ENCODE measurements around the gene NRG3.

The NRG3 gene

GRCh38 chr10:82529062-82529461 lies 654.1 kb downstream of the NRG3 start:
- ChIA-PET CTCF (interaction anchor here (0.5 kb wide), 1 partner anchor 17 kb away, joined by 3 read pairs; no protein-coding TSS in a partner anchor), POLR2A (no interaction called here)
- H3K4me1 ChIP-seq (ENCODE audit: control insufficient read depth, insufficient read depth, low read length) = peaks cover 3% of the 10 kb centered on the region; the same call in 1 of the 2 replicates
- TF ChIP-seq ZNF561 (tag by site-specific recombination; IDR thresholded peaks at IDR 0.05; ENCODE audit: borderline replicate concordance) (no peak), ZNF112 (tag by site-specific recombination; IDR thresholded peaks at IDR 0.05) (no peak), ZFP41 (tag by site-specific recombination; IDR thresholded peaks at IDR 0.05; ENCODE audit: borderline replicate concordance) (no peak), ZNF544 (tag by site-specific recombination; IDR thresholded peaks at IDR 0.05) (no peak), ZSCAN30 (tag by site-specific recombination; IDR thresholded peaks at IDR 0.05) (no peak), ZNF596 (tag by site-specific recombination; IDR thresholded peaks at IDR 0.05) (no peak), ZBTB7A (tag by site-specific recombination; IDR thresholded peaks at IDR 0.05; ENCODE audit: low read depth) (no peak), ZBTB8A (tag by site-specific recombination; IDR thresholded peaks at IDR 0.05) (no peak), SALL2 (tag by site-specific recombination; IDR thresholded peaks at IDR 0.05; ENCODE audit: borderline replicate concordance) (no peak), ZNF473 (tag by site-specific recombination; IDR thresholded peaks at IDR 0.05) (no peak), ZNF37A (tag by site-specific recombination; IDR thresholded peaks at IDR 0.05) (no peak), SP3 (tag by site-specific recombination; IDR thresholded peaks at IDR 0.05) (no peak)
- TF ChIP-seq, protein P1, sequence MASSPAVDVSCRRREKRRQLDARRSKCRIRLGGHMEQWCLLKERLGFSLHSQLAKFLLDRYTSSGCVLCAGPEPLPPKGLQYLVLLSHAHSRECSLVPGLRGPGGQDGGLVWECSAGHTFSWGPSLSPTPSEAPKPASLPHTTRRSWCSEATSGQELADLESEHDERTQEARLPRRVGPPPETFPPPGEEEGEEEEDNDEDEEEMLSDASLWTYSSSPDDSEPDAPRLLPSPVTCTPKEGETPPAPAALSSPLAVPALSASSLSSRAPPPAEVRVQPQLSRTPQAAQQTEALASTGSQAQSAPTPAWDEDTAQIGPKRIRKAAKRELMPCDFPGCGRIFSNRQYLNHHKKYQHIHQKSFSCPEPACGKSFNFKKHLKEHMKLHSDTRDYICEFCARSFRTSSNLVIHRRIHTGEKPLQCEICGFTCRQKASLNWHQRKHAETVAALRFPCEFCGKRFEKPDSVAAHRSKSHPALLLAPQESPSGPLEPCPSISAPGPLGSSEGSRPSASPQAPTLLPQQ (tag by site-specific recombination; IDR thresholded peaks at IDR 0.05) = no peak
- TF ChIP-seq, protein P2, sequence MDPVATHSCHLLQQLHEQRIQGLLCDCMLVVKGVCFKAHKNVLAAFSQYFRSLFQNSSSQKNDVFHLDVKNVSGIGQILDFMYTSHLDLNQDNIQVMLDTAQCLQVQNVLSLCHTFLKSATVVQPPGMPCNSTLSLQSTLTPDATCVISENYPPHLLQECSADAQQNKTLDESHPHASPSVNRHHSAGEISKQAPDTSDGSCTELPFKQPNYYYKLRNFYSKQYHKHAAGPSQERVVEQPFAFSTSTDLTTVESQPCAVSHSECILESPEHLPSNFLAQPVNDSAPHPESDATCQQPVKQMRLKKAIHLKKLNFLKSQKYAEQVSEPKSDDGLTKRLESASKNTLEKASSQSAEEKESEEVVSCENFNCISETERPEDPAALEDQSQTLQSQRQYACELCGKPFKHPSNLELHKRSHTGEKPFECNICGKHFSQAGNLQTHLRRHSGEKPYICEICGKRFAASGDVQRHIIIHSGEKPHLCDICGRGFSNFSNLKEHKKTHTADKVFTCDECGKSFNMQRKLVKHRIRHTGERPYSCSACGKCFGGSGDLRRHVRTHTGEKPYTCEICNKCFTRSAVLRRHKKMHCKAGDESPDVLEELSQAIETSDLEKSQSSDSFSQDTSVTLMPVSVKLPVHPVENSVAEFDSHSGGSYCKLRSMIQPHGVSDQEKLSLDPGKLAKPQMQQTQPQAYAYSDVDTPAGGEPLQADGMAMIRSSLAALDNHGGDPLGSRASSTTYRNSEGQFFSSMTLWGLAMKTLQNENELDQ (tag by site-specific recombination; IDR thresholded peaks at IDR 0.05; ENCODE audit: low read depth) = no peak
- TF ChIP-seq, protein P3, sequence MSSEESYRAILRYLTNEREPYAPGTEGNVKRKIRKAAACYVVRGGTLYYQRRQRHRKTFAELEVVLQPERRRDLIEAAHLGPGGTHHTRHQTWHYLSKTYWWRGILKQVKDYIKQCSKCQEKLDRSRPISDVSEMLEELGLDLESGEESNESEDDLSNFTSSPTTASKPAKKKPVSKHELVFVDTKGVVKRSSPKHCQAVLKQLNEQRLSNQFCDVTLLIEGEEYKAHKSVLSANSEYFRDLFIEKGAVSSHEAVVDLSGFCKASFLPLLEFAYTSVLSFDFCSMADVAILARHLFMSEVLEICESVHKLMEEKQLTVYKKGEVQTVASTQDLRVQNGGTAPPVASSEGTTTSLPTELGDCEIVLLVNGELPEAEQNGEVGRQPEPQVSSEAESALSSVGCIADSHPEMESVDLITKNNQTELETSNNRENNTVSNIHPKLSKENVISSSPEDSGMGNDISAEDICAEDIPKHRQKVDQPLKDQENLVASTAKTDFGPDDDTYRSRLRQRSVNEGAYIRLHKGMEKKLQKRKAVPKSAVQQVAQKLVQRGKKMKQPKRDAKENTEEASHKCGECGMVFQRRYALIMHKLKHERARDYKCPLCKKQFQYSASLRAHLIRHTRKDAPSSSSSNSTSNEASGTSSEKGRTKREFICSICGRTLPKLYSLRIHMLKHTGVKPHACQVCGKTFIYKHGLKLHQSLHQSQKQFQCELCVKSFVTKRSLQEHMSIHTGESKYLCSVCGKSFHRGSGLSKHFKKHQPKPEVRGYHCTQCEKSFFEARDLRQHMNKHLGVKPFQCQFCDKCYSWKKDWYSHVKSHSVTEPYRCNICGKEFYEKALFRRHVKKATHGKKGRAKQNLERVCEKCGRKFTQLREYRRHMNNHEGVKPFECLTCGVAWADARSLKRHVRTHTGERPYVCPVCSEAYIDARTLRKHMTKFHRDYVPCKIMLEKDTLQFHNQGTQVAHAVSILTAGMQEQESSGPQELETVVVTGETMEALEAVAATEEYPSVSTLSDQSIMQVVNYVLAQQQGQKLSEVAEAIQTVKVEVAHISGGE (tag by site-specific recombination; conservative IDR thresholded peaks at IDR 0.05; ENCODE audit: low read depth) = no peak
- no peaks in the 10 kb centered on the region for H3K9me3 ChIP-seq (ENCODE audit: control insufficient read depth, insufficient read depth, low read depth, low read length)
- H3K27ac ChIP-seq (ENCODE audit: extremely low read depth, low read depth, low read length) = no peak overlapping the region
- H3K4me3 ChIP-seq (ENCODE audit: low read depth, low read length) = no peak overlapping the region
- H3K36me3 ChIP-seq (ENCODE audit: control insufficient read depth in 2 of 2, insufficient read depth in 1 of 2, low read length in 2 of 2) = no peaks in the 10 kb centered on the region

- Histone ChIP-seq H3K27ac (ENCODE audit: extremely low read depth, low read depth, low read length) (no peak overlapping the region), H3K9me3 (ENCODE audit: control insufficient read depth, insufficient read depth, low read depth, low read length) (no peaks in the 10 kb centered on the region), H3K4me1 (ENCODE audit: control insufficient read depth, insufficient read depth, low read length) (no peaks in the 10 kb centered on the region), H3K4me3 (ENCODE audit: low read depth, low read length) (no peak overlapping the region), H3K36me3 (ENCODE audit: control insufficient read depth in 2 of 2, insufficient read depth in 1 of 2, low read length in 2 of 2) (no peaks in the 10 kb centered on the region)
- TF ChIP-seq ZNF274 (IDR thresholded peaks at IDR 0.05; ENCODE audit: low read length) (no peak), ZNF274 (tag by site-specific recombination; IDR thresholded peaks at IDR 0.05; ENCODE audit: borderline replicate concordance) (no peak), ZNF529 (tag by site-specific recombination; IDR thresholded peaks at IDR 0.05; ENCODE audit: insufficient replicate concordance) (no peak), ZNF645 (tag by site-specific recombination; IDR thresholded peaks at IDR 0.05) (no peak), ZNF155 (tag by site-specific recombination; IDR thresholded peaks at IDR 0.05) (no peak)
- TF ChIP-seq, protein P4, sequence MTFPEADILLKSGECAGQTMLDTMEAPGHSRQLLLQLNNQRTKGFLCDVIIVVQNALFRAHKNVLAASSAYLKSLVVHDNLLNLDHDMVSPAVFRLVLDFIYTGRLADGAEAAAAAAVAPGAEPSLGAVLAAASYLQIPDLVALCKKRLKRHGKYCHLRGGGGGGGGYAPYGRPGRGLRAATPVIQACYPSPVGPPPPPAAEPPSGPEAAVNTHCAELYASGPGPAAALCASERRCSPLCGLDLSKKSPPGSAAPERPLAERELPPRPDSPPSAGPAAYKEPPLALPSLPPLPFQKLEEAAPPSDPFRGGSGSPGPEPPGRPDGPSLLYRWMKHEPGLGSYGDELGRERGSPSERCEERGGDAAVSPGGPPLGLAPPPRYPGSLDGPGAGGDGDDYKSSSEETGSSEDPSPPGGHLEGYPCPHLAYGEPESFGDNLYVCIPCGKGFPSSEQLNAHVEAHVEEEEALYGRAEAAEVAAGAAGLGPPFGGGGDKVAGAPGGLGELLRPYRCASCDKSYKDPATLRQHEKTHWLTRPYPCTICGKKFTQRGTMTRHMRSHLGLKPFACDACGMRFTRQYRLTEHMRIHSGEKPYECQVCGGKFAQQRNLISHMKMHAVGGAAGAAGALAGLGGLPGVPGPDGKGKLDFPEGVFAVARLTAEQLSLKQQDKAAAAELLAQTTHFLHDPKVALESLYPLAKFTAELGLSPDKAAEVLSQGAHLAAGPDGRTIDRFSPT (tag by site-specific recombination; IDR thresholded peaks at IDR 0.05) = no peak
- TF ChIP-seq, protein P5, sequence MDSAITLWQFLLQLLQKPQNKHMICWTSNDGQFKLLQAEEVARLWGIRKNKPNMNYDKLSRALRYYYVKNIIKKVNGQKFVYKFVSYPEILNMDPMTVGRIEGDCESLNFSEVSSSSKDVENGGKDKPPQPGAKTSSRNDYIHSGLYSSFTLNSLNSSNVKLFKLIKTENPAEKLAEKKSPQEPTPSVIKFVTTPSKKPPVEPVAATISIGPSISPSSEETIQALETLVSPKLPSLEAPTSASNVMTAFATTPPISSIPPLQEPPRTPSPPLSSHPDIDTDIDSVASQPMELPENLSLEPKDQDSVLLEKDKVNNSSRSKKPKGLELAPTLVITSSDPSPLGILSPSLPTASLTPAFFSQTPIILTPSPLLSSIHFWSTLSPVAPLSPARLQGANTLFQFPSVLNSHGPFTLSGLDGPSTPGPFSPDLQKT (IDR thresholded peaks at IDR 0.05; ENCODE audit: borderline replicate concordance, low read depth, low read length) = no peak
- ChIA-PET CTCF (no interaction called here), POLR2A (no interaction called here)
These were observed 660.5 kb downstream of the NRG3 start for GRCh38 chr10:82535457-82535856.

All from HEK293 (cell line).